ENCODE data around the gene ENTPD8. TPM values are rescaled to one million over a fixed set of nuclear protein-coding genes. Genes with fewer than 3 reads are reported as not detected.

Gene ENTPD8
- total RNA-seq, 2 experiments from 2014 or later = not detected

DNA sequence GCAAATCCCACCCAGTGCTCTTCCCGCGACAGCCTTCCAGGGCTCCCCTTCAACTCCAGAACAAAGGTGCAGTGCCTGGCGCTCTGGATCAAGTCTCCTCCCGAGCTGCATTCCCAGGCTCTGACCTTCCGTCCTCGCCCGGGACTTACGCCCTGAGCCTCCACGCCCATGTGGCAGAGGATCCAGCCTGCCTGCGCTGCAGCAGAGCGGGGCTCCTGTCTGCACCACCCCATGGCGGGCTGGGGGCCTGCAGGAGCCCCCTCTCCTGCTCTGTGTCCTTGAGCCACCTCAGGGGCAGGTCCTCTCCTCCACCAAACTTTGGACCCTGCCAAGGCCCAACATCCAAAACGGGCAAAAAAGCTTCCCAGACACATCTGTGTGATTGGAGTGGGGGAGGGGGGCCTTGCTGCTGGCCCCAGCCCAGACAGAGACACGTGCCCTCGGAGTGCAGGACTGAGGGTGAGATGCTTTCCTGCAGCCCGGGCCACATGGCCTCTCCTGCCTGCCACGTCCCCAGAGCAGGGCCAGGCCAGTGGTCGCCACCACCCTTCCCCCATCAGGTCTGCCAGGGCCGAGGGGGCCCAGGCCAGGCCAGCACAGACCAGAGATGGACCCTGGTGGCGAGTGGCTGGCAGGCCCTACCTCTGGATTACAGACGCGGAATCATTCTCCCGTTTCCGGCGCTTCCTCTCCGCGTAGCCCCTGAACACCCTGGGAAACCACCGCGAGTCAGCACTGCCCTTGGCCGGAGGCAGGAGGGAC lies 13.6 kb upstream of the ENTPD8 start:
- intact Hi-C loops (cut with micrococcal nuclease) = no loop called here
- ChIA-PET POLR2A (interaction anchor here (1.2 kb wide), 1 partner anchor 31 kb away, joined by 6 read pairs; the partner anchor contains the start of genes EXD3 and NOXA1), CTCF (interaction anchor here (2.8 kb wide), 1 partner anchor 10 kb away, joined by 8 read pairs; no protein-coding TSS in a partner anchor)
- no peak for ATAC-seq
- Mint-ChIP-seq H3K36me3 (ENCODE audit: low read depth) (peaks cover 48% of the 10 kb centered on the region), H3K4me3 (no peak overlapping the region), H3K27me3 (no peaks in the 10 kb centered on the region), H3K27ac (no peak overlapping the region), H3K9me3 (no peaks in the 10 kb centered on the region), H3K4me1 (ENCODE audit: low read depth) (peaks cover 43% of the 10 kb centered on the region)
- TF ChIP-seq CTCF (IDR thresholded peaks at IDR 0.05) = no peak
- DNase-seq = no peak

DNA sequence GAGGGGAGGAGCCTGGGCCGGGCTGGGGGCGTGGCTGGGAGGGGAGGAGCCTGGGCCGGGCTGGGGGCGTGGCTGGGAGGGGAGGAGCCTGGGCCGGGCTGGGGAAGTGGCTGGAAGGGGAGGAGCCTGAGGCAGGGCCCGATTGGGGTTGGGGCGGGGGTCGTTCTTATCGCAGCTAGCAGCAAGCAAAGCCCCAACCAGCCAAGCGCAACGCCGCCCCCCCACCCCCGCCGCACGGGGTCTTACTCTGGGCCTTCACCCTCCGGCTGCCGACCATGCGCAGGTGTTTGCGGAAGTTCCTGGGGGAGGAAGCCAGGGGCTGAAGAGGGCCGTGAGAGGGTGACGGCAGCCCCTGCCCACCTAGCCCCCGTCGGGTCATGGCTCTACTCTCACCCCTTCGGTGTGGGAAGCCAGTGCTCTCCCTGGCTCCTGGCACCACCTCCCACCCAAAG lies 13.0 kb upstream of the ENTPD8 start:
- ChIA-PET CTCF (no interaction called here), POLR2A (interaction anchor here (1.4 kb wide), 2 partner anchors 7 to 32 kb away, joined by 3 to 7 read pairs; partner anchors contain the start of genes EXD3 and NOXA1)
- Mint-ChIP-seq H3K36me3 (ENCODE audit: low read depth) (peaks cover 52% of the 10 kb centered on the region), H3K4me1 (ENCODE audit: low read depth) (peaks cover 39% of the 10 kb centered on the region), H3K9me3 (no peaks in the 10 kb centered on the region), H3K27ac (no peak overlapping the region), H3K4me3 (no peak overlapping the region), H3K27me3 (no peaks in the 10 kb centered on the region)
- intact Hi-C loops (cut with micrococcal nuclease) = no loop called here
- peak; percentile 17 for ATAC-seq
- TF ChIP-seq CTCF (IDR thresholded peaks at IDR 0.05) = no peak
- DNase-seq = peak; percentile 49

DNA sequence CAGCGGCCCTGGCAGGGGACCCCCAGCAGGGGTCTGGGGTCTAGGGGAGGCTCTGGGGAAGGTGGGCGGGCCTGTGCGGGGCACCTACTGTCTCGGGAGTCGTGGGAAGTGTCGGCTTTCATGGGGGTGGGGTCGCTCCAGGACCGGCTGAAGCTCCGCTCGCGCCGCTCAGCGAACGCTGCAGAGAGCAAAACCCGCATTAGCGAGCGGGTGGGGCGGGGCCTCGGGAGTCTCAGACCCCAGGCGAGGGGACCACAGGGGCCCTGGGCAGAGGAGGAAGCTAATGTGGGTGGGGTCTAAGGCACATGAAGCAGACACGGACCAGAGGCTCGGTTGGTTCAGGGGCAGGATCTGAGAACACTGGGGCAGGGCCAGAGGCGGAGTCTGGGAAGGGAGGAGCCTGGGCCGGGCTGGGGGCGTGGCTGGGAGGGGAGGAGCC lies 12.5 kb upstream of the ENTPD8 start:
- Mint-ChIP-seq H3K9me3 (no peaks in the 10 kb centered on the region), H3K36me3 (ENCODE audit: low read depth) (peaks cover 56% of the 10 kb centered on the region), H3K4me3 (no peak overlapping the region), H3K27ac (no peak overlapping the region), H3K4me1 (ENCODE audit: low read depth) (peaks cover 39% of the 10 kb centered on the region), H3K27me3 (no peaks in the 10 kb centered on the region)
- DNase-seq (peak; percentile 69), ATAC-seq (peak; percentile 76)
- ChIA-PET CTCF (no interaction called here), POLR2A (interaction anchor here (1.4 kb wide), 2 partner anchors 8 to 31 kb away, joined by 3 to 7 read pairs; partner anchors contain the start of genes EXD3 and NOXA1)
- no peak for TF ChIP-seq CTCF (IDR thresholded peaks at IDR 0.05)
- intact Hi-C loops (cut with micrococcal nuclease) = no loop called here

GRCh38 chr9:137452761-137453642 lies 11.8 kb upstream of the ENTPD8 start:
- ATAC-seq = no peak
- no peak for TF ChIP-seq CTCF (IDR thresholded peaks at IDR 0.05)
- no peak for DNase-seq
- intact Hi-C loops (cut with micrococcal nuclease) = no loop called here
- POLR2A ChIA-PET = interaction anchor here (1.4 kb wide), 2 partner anchors 9 to 30 kb away, joined by 3 to 7 read pairs; partner anchors contain the start of genes EXD3 and NOXA1
- H3K27ac Mint-ChIP-seq = no peak overlapping the region
- CTCF ChIA-PET = no interaction called here
- H3K4me3 Mint-ChIP-seq = no peak overlapping the region
- peaks cover 57% of the 10 kb centered on the region for H3K36me3 Mint-ChIP-seq (ENCODE audit: low read depth)
- no peaks in the 10 kb centered on the region for H3K27me3 Mint-ChIP-seq
- no peaks in the 10 kb centered on the region for H3K9me3 Mint-ChIP-seq
- H3K4me1 Mint-ChIP-seq (ENCODE audit: low read depth) = peaks cover 39% of the 10 kb centered on the region
